HepG2 (cell line): Measurements from ENCODE around the gene RAB5A. TPM values are rescaled to one million over a fixed set of nuclear protein-coding genes. Genes with fewer than 3 reads are reported as not detected.

ENCODE experiments used
- ATAC-seq: fragments of 200-7000 bp; cut with Tn5 transposase; 3 replicates; pipeline ENCODE4 v1.9.1; 2020; ENCODE audit warnings: mild to moderate bottlenecking, moderate library complexity
- BruUV-seq: library from RNA; stranded (reverse); fragments of 400-500 nt; replicated peaks from 2 replicates; lab custom pipeline; 2021; lab: Mats Ljungman, UMichigan
- CTCF ChIA-PET: fragments of 300-600 bp; formaldehyde crosslinking; extraction: SDS; loops from one replicate; lab custom pipeline; 2021; ENCODE audit warnings: low total read pairs, inconsistent platforms, low intra/inter-chr PET ratio; lab: Yijun Ruan, JAX
- POLR2A ChIA-PET: fragments of 350-600 bp; sonication (Branson Sonifier 250); formaldehyde crosslinking; loops from one replicate; lab custom pipeline; 2020; ENCODE audit warnings: antibody characterized with exemption, inconsistent platforms; lab: Yijun Ruan, JAX
- DNase-seq: peaks from one replicate; pipeline ENCODE4 v3.0.0-alpha.2; 2015; ENCODE audit warnings: low spot score
- FAIRE-seq: peaks from 3 replicates; lab custom pipeline; 2011; peaks lifted over from hg19 to GRCh38; lab: Jason Lieb, UNC
- H2AFZ ChIP-seq: one replicate; pipeline ENCODE4 v1.6.1; 2011; ENCODE audit warnings: low read length, inconsistent platforms
- H3K27ac ChIP-seq: fragments of 300-600 bp; 3 replicates; pipeline ENCODE4 v1.8.0; 2011; ENCODE audit warnings: mixed run types, mild to moderate bottlenecking, mixed read lengths, low read length, inconsistent platforms; ENCODE audit not compliant: insufficient read depth; ENCODE audit errors: extremely low read length
- H3K27me3 ChIP-seq, 2 experiments: fragments of 200-600 bp in 1 of 2; 2 replicates in 1 of 2; 3 replicates in 1 of 2; pipeline versions ENCODE4 v1.6.0 to v1.8.0; 2011; ENCODE audit warnings: low read length in 2 of 2, mild to moderate bottlenecking in 2 of 2, moderate library complexity in 2 of 2, inconsistent platforms in 1 of 2; ENCODE audit not compliant: insufficient read depth in 2 of 2, control insufficient read depth in 1 of 2
- H3K36me3 ChIP-seq, 2 experiments: fragments of 200-600 bp in 1 of 2; replicated peaks in 1 of 2; 2 replicates in 1 of 2; 3 replicates in 1 of 2; pipeline versions ENCODE4 v1.5.1 to v1.8.0; 2011; ENCODE audit warnings: low read length in 2 of 2, inconsistent platforms in 1 of 2; ENCODE audit not compliant: insufficient read depth in 2 of 2, control insufficient read depth in 1 of 2
- H3K4me1 ChIP-seq: 2 replicates; pipeline ENCODE4 v1.5.1; 2012; ENCODE audit warnings: low read length, inconsistent platforms; ENCODE audit not compliant: insufficient read depth
- H3K4me2 ChIP-seq: 2 replicates; pipeline ENCODE4 v1.6.0; 2011; ENCODE audit warnings: low read depth, low read length, inconsistent platforms
- H3K4me3 ChIP-seq, 3 experiments: fragments of 200-600 bp in 1 of 3; sonication (generic), shearing (Covaris generic) in 1 of 3; replicated peaks in 1 of 3; 2 replicates each; pipeline ENCODE4 v1.5.1; 2011 to 2016; ENCODE audit warnings: low read length in 3 of 3, inconsistent platforms in 2 of 3, low read depth in 2 of 3, mild to moderate bottlenecking in 2 of 3, control low read depth in 1 of 3, mixed read lengths in 1 of 3; ENCODE audit not compliant: insufficient read depth in 1 of 3
- H3K79me2 ChIP-seq: one replicate; pipeline ENCODE4 v1.6.1; 2011; ENCODE audit warnings: low read length, inconsistent platforms; ENCODE audit not compliant: insufficient read depth
- H3K9ac ChIP-seq: 2 replicates; pipeline ENCODE4 v1.6.0; 2011; ENCODE audit warnings: mild to moderate bottlenecking, low read depth, low read length, inconsistent platforms; ENCODE audit not compliant: insufficient read depth
- H3K9me3 ChIP-seq: 2 replicates; pipeline ENCODE4 v1.5.1; 2012; ENCODE audit warnings: mild to moderate bottlenecking, low read length
- H4K20me1 ChIP-seq: 2 replicates; pipeline ENCODE4 v1.6.0; 2011; ENCODE audit warnings: inconsistent platforms, mild to moderate bottlenecking, low read length, moderate library complexity; ENCODE audit not compliant: insufficient read depth
- CHD4 ChIP-seq: fragments of 200-600 bp; sonication (generic); IDR thresholded peaks from 2 replicates; pipeline ENCODE4 v1.7.0; 2017; ENCODE audit warnings: mild to moderate bottlenecking, low read length, borderline replicate concordance
- KAT7 ChIP-seq: IDR thresholded peaks from 2 replicates; pipeline ENCODE4 v1.6.1; 2018; ENCODE audit warnings: borderline replicate concordance, missing compliant biosample characterization
- MAFG ChIP-seq: sonication (generic); formaldehyde crosslinking; IDR thresholded peaks from 2 replicates; pipeline ENCODE4 v1.5.1; 2020; ENCODE audit warnings: mild to moderate bottlenecking, missing genetic modification reagents
- MATR3 ChIP-seq: sonication (generic); formaldehyde crosslinking; IDR thresholded peaks from 2 replicates; pipeline ENCODE4 v1.4.0; 2020; ENCODE audit warnings: missing genetic modification reagents
- NCOA1 ChIP-seq: sonication (generic); formaldehyde crosslinking; IDR thresholded peaks from 2 replicates; pipeline ENCODE4 v1.9.0; 2021; ENCODE audit warnings: missing genetic modification reagents
- SNRNP70 ChIP-seq: fragments of 200-400 bp; formaldehyde crosslinking; IDR thresholded peaks from 2 replicates; pipeline ENCODE4 v1.6.1; 2017; ENCODE audit warnings: mild to moderate bottlenecking, low read depth, low read length, moderate library complexity
- THAP11 ChIP-seq: IDR thresholded peaks from 2 replicates; pipeline ENCODE4 v1.6.1; 2016; ENCODE audit warnings: missing biosample characterization, missing genetic modification reagents
- ZNF777 ChIP-seq: sonication (generic); formaldehyde crosslinking; IDR thresholded peaks from 2 replicates; pipeline ENCODE4 v1.4.0; 2020; ENCODE audit warnings: missing genetic modification reagents
- whole genome bisulfite sequencing: methylation state at CpG from one replicate; pipeline ENCODE4 v1.1.6; 2017; ENCODE audit warnings: low lambda C conversion rate; 5-methylcytosine and 5-hydroxymethylcytosine counted together
- in situ Hi-C: cut with HindIII; loops from 2 replicates; pipeline ENCODE4 v1.10.0; 2017; ENCODE audit warnings: low pct_unique_long_range_greater_than_20kb; ENCODE audit not compliant: extremely low pct_ligation_motif_present
- intact Hi-C: fragments of 100-400 bp; cut with micrococcal nuclease; formaldehyde crosslinking; loops from one replicate; pipeline ENCODE4 v1.10.0; 2022; ENCODE audit not compliant: unreplicated experiment
- polyA plus RNA-seq, 8 experiments: library from polyadenylated mRNA; depleted of rRNA in 3 of 8; stranded (reverse) in 7 of 8; unstranded in 1 of 8; fragments of >200 nt; fragmentation: Illumina TruSeq in 4 of 8; extraction: Trizol in 4 of 8; gene quantifications; 2 replicates each; pipeline versions ENCODE4 v1.2.1 to v1.2.3, GENCODE V29; 2011 to 2016; ENCODE audit warnings: low read depth in 4 of 8, missing spikeins in 1 of 8, mixed read lengths in 1 of 8; ENCODE audit not compliant: insufficient read depth in 1 of 8
- total RNA-seq, 5 experiments: library from RNA; depleted of rRNA; stranded (reverse); fragments of >200 nt; fragmentation: Illumina TruSeq; extraction: Trizol; gene quantifications; 2 replicates each; pipeline ENCODE4 v1.2.3, GENCODE V29; 2016; ENCODE audit warnings: low read depth in 1 of 5
- TF ChIP-seq, protein P1 (sequence below): sonication (generic); formaldehyde crosslinking; IDR thresholded peaks from 2 replicates; pipeline ENCODE4 v1.8.0; 2022; ENCODE audit warnings: missing genetic modification reagents, mild to moderate bottlenecking, borderline replicate concordance
- TF ChIP-seq, protein P2 (sequence below): sonication (generic); formaldehyde crosslinking; IDR thresholded peaks from 2 replicates; pipeline ENCODE4 v1.4.0; 2020; ENCODE audit warnings: missing genetic modification reagents, borderline replicate concordance
- TF ChIP-seq, protein P3 (sequence below): IDR thresholded peaks from 2 replicates; pipeline ENCODE4 v1.6.1; 2016; ENCODE audit warnings: mild to moderate bottlenecking
- TF ChIP-seq, protein P4 (sequence below): sonication (generic); formaldehyde crosslinking; IDR thresholded peaks from 2 replicates; pipeline ENCODE4 v1.4.0; 2020; ENCODE audit warnings: missing genetic modification reagents, mild to moderate bottlenecking, borderline replicate concordance
- TF ChIP-seq, protein P5 (sequence below): sonication (generic); formaldehyde crosslinking; IDR thresholded peaks from 2 replicates; pipeline ENCODE4 v1.5.0; 2020; ENCODE audit warnings: mild to moderate bottlenecking, missing genetic modification reagents

The RAB5A gene
- total and polyA plus RNA-seq, 2 of the 13 experiments (the other 11 are each of a cell fraction or from before 2014, with no cell fraction given), result 16.0 to 27.1 TPM

DNA sequence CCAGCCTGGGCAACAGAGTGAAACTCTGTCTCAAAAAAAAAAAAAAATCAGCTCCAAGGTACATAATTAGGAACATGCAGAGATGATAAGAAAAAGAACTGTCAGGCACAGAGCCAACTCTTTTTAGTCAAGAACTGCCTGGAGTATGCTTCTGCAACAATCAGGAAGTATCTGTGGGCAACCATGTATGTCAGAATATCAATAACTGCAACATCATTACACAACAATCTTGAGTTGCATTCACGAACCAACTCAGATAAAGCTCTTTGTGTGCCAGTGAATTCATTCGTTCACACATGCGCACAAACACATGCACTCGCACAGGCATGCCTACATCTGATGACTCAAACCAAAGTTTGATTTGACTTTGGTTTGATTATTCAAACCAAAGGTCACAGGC is 45.0 kb upstream of the RAB5A start:
- DNase-seq (no peak), ATAC-seq (no peak), FAIRE-seq (no peak)
- Histone ChIP-seq H3K9me3 (no peaks in the 10 kb centered on the region), H3K4me1 (peaks cover 25% of the 10 kb centered on the region), H3K27me3 (no peaks in the 10 kb centered on the region), H3K79me2 (no peaks in the 10 kb centered on the region), H3K9ac (no peak overlapping the region), H3K4me3 (no peak overlapping the region), H4K20me1 (no peaks in the 10 kb centered on the region), H3K36me3 (no peaks in the 10 kb centered on the region), H3K4me2 (no peak overlapping the region), H2AFZ (no peak overlapping the region), H3K27ac (no peak overlapping the region)
- CTCF ChIA-PET, result no interaction called here
- BruUV-seq, result no TSS peak
- WGBS, result 60% methylated on average over 4 of the region's 4 CpGs
- POLR2A ChIA-PET, result no interaction called here
- in situ Hi-C loops, result no loop called here
- intact Hi-C loops, result no loop called here
- TF ChIP-seq, protein P1, sequence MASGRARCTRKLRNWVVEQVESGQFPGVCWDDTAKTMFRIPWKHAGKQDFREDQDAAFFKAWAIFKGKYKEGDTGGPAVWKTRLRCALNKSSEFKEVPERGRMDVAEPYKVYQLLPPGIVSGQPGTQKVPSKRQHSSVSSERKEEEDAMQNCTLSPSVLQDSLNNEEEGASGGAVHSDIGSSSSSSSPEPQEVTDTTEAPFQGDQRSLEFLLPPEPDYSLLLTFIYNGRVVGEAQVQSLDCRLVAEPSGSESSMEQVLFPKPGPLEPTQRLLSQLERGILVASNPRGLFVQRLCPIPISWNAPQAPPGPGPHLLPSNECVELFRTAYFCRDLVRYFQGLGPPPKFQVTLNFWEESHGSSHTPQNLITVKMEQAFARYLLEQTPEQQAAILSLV, result no peak
- TF ChIP-seq KAT7 (CRISPR knock-in tag) (no peak), SNRNP70 (no peak), MATR3 (CRISPR knock-in tag) (no peak), MAFG (CRISPR knock-in tag) (no peak), THAP11 (CRISPR knock-in tag) (no peak), NCOA1 (CRISPR knock-in tag) (no peak), CHD4 (no peak), ZNF777 (no peak)
- TF ChIP-seq, protein P2, sequence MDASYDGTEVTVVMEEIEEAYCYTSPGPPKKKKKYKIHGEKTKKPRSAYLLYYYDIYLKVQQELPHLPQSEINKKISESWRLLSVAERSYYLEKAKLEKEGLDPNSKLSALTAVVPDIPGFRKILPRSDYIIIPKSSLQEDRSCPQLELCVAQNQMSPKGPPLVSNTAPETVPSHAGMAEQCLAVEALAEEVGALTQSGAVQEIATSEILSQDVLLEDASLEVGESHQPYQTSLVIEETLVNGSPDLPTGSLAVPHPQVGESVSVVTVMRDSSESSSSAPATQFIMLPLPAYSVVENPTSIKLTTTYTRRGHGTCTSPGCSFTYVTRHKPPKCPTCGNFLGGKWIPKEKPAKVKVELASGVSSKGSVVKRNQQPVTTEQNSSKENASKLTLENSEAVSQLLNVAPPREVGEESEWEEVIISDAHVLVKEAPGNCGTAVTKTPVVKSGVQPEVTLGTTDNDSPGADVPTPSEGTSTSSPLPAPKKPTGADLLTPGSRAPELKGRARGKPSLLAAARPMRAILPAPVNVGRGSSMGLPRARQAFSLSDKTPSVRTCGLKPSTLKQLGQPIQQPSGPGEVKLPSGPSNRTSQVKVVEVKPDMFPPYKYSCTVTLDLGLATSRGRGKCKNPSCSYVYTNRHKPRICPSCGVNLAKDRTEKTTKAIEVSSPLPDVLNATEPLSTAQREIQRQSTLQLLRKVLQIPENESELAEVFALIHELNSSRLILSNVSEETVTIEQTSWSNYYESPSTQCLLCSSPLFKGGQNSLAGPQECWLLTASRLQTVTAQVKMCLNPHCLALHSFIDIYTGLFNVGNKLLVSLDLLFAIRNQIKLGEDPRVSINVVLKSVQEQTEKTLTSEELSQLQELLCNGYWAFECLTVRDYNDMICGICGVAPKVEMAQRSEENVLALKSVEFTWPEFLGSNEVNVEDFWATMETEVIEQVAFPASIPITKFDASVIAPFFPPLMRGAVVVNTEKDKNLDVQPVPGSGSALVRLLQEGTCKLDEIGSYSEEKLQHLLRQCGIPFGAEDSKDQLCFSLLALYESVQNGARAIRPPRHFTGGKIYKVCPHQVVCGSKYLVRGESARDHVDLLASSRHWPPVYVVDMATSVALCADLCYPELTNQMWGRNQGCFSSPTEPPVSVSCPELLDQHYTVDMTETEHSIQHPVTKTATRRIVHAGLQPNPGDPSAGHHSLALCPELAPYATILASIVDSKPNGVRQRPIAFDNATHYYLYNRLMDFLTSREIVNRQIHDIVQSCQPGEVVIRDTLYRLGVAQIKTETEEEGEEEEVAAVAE (CRISPR knock-in tag), result no peak
- TF ChIP-seq, protein P3, sequence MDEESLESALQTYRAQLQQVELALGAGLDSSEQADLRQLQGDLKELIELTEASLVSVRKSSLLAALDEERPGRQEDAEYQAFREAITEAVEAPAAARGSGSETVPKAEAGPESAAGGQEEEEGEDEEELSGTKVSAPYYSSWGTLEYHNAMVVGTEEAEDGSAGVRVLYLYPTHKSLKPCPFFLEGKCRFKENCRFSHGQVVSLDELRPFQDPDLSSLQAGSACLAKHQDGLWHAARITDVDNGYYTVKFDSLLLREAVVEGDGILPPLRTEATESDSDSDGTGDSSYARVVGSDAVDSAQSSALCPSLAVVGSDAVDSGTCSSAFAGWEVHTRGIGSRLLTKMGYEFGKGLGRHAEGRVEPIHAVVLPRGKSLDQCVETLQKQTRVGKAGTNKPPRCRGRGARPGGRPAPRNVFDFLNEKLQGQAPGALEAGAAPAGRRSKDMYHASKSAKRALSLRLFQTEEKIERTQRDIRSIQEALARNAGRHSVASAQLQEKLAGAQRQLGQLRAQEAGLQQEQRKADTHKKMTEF (CRISPR knock-in tag), result no peak
- TF ChIP-seq, protein P4, sequence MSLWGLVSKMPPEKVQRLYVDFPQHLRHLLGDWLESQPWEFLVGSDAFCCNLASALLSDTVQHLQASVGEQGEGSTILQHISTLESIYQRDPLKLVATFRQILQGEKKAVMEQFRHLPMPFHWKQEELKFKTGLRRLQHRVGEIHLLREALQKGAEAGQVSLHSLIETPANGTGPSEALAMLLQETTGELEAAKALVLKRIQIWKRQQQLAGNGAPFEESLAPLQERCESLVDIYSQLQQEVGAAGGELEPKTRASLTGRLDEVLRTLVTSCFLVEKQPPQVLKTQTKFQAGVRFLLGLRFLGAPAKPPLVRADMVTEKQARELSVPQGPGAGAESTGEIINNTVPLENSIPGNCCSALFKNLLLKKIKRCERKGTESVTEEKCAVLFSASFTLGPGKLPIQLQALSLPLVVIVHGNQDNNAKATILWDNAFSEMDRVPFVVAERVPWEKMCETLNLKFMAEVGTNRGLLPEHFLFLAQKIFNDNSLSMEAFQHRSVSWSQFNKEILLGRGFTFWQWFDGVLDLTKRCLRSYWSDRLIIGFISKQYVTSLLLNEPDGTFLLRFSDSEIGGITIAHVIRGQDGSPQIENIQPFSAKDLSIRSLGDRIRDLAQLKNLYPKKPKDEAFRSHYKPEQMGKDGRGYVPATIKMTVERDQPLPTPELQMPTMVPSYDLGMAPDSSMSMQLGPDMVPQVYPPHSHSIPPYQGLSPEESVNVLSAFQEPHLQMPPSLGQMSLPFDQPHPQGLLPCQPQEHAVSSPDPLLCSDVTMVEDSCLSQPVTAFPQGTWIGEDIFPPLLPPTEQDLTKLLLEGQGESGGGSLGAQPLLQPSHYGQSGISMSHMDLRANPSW (CRISPR knock-in tag), result no peak
- TF ChIP-seq, protein P5, sequence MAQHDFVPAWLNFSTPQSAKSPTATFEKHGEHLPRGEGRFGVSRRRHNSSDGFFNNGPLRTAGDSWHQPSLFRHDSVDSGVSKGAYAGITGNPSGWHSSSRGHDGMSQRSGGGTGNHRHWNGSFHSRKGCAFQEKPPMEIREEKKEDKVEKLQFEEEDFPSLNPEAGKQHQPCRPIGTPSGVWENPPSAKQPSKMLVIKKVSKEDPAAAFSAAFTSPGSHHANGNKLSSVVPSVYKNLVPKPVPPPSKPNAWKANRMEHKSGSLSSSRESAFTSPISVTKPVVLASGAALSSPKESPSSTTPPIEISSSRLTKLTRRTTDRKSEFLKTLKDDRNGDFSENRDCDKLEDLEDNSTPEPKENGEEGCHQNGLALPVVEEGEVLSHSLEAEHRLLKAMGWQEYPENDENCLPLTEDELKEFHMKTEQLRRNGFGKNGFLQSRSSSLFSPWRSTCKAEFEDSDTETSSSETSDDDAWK (CRISPR knock-in tag), result no peak
